ENCODE measurements around the gene SCD5.
A peak's percentile ranks its signal among the peaks of the same experiment; 100 is the strongest.

- TF ChIP-seq CTCF (conservative IDR thresholded peaks at IDR 0.05 in 1 of 2, IDR thresholded peaks at IDR 0.05 in 1 of 2; ENCODE audit: extremely low read depth in 1 of 2, insufficient read depth in 1 of 2, low read depth in 1 of 2, low read length in 2 of 2) = peak; percentile 91 to 99
- no peak for TF ChIP-seq EZH2 (IDR thresholded peaks at IDR 0.05; ENCODE audit: borderline replicate concordance, low read length)
Measured at GRCh38 chr4:82739287-82740190, 59.1 kb downstream of the SCD5 start.
